GM18858 (cell line): ENCODE results near the gene STEAP1.
"Not testable (repeated sequence)": the region's sequence is repeated elsewhere in the genome, so short reads cannot be mapped to it uniquely, and the experiment has no call there.

Experiments
- ATAC-seq: cut with Tn5 transposase; IDR thresholded peaks from one replicate; pipeline ENCODE4 v1.9.1; 2021; ENCODE audit not compliant: unreplicated experiment

STEAP1 gene

GRCh38 chr7:90173127-90173844, 19.0 kb downstream of the STEAP1 start:
- ATAC-seq, result peak; percentile 92

DNA sequence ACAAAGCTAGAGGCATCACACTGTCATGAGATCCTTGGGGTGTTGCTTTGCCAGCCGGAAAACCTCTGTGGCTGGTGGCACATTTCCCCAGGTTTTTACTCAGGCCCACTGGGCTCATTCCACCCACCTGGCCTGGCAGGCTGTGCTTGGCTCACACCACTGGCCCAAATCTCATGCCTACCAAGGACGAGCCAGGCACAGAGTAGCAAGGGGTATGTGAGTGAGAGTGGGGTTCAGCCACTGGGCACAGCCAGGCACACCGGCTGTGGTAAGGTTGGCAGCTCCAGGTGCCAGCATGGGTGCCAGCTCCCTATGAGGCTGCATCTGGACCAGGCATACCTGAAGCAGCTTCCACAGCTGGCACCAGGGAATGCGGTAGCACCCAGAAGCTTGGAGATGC, 21.4 kb downstream of the STEAP1 start:
- no peak for ATAC-seq

DNA sequence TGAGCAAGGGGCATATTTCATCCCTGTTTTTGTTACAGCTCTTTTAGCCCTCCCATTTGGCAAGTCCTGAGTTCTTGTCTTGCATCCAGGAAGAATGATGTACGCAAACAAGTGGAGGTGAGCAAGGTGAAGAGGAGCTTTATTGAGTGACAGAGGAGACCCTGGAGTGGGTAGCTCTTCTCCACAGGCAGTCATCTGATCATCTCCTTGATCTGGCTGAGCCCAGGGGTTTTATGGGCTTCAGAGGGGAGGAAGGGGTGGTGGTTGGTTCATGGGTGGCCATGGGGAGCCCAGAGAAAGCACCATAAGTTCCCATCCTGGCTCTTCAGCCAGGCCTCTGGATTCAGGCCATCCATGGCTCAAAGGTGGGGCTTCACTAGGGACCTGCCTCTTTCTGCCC, 21.9 kb downstream of the STEAP1 start:
- ATAC-seq, result no peak

DNA sequence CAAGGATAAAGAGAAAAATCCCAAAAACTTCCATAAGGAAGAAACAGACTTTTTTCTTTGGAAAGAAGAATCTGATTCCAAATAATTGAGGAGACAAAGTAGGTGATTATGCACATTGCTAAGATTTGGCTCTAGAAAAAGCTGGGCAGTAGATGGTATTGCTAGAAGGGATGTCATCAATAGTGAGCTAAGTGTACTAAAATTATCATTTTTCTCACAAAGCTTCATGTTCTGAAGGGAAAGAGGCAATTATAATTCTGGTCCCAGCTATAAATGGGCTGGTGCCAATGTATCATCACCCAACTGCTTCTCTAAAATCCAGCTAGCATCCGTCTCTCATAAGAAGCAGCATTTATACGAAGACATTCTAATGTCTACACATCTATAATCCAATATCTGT, 23.9 kb downstream of the STEAP1 start:
- no peak for ATAC-seq

GRCh38 chr7:90178679-90179278, 24.5 kb downstream of the STEAP1 start:
- peak; percentile 96 for ATAC-seq

- ATAC-seq, result no peak
These were observed 25.8 kb downstream of the STEAP1 start for GRCh38 chr7:90180011-90180585.

- no peak for ATAC-seq
These were observed 26.4 kb downstream of the STEAP1 start for GRCh38 chr7:90180649-90181048.

DNA sequence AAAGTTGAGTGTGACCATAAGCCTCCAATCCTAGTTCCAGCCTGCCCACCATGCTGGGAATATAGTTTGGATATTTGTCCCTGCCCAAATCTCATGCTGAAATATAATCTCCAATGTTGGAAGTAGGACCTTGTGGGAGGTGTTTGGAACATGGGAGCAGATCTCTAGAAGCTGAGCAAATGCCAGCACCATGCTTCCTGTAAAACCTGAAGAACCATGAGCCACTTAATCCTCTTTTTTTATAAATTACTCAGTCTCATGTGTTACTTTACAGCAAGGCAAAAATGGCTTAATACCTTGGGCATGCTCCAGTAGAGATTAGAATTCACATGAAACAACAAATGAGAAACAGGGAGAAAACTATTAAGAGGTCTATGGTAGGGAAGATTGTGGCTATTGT, 27.2 kb downstream of the STEAP1 start:
- ATAC-seq, result no peak

DNA sequence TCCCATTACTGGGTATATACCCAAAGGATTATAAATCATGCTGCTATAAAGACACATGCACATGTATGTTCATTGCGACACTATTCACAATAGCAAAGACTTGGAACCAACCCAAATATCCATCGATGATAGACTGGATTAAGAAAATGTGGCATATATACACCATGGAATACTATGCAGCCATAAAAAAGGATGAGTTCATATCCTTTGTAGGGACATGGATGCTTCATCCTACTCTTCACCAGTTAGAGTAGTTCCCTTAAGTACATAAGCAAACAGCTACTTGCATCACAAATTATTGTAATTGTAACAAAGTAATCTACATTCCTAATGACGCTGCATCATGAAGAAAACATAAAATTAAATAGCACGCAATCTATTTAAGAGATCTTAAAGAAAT, 32.0 kb downstream of the STEAP1 start:
- not testable (repeated sequence) for ATAC-seq

- no peak for ATAC-seq
These were observed 33.3 kb downstream of the STEAP1 start for GRCh38 chr7:90187507-90188050.

DNA sequence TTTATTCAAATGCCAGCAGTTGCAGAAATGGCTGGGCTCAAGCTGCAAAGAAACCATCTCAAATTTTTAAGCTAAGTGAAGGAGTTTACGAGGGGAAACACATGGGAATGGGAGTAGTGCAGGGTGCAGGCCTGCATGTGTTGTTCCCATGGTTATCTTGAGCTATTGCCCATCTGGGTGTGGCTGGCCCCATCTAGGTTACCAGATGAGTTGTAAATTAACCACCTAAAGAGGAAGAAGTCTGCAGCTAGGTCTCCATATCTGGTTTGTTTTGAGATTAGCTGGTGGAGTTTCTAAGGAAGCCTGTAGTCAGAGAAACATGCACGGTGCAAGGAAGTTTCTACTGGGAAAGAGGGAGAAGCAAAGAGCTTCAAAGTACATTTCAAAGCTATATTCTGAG, 34.0 kb downstream of the STEAP1 start:
- peak; percentile 84 for ATAC-seq

GRCh38 chr7:90190995-90191394, 36.7 kb downstream of the STEAP1 start:
- no peak for ATAC-seq

DNA sequence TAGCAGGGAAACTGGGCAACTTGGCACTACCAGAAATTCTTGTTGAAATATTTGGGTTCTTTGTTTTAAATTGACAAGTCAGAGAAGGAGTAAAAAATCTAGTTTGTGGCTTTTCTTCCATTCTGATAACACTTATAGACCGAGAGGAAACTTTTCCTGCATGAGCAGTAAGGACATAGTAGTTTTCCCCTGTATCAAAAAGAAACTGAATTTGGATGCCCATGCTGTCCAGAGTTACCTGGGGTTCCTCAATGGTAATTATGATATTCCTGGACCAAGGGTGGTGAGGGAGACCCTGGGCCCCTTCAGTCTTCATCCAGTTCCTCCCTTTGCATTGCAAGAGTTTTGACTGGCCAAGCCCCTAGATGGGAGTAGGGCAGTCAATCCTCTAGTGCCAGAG, 37.4 kb downstream of the STEAP1 start:
- no peak for ATAC-seq

DNA sequence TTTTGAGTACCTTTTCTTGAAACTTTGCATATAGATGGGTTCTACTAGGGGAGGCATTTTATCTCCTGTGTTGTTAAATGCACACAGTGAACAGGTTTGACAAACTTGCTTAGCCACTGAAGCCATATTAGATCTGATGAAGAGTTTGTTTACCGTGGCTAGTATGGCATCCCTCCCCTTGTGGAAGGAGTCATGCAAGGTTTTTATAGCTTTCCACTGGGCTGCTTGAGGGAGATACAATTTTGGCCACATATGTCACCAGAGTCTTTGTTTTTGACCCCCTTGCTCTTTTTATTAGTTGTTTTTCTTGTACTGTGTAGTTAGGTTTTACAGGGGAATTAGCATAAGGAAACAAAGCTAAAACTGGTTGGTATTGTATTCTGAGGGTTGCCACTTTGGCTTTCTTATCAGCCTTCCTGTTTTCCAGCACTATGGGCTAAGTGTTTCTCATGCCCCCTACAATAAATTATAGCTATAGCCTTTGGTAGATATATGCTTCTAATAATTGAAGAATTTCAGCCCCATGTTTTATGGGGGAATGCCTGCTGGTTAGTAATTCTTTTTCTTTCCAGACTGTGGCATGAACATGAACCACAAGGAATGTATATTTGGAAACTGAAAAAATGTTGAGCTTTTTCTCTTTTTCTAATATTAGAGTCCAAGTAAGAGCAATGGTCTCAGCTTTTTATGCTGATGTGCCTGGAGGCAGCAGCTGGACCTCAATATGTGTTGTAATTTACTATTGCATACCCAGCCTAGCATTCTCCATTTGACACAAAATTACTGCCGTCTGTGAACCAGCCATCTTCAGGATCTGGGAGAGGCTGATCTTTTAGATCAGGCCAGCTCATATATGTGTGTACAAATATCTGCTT, 38.8 kb downstream of the STEAP1 start:
- ATAC-seq, result no peak

DNA sequence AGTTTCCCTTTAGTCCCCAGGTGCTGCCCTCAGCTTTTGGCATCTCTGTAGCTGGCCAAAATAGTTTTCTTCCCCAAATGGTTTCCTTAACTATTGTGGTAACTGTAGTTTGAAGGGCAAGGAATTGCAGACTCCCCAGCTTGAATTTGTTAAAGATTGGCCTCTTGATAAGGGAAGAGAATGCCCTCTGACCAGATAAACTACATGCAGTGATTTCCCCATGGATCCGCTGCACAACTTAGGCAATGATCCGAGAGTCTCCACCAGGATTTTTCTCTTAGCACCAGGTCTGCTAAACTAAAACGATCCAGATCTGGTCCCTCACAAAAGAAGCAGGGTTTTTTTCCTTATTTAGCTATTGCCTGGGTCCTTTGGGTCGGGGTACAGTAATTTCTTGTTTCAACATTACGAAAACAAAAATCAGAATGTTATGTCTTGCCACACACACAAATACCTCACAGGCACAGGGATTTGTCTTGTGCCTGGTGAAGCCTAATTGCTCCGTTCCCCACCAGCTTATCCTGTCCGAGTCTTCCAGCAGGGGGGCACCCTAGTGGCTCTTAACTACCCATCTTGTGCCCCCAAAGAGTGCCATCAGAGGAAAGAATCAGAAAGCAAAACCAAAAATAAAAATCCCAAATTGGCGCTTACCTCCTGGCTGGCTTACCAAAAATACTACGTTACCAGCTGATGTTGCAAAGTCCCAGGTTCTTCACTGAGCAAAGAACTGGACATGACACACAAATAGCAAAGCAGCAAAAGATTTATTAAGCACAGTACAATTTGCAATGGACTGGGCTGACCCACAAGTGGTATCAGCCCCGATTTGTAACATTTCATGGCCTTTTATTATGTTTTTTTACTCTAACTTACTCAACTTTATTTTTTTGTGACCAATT, 40.9 kb downstream of the STEAP1 start:
- ATAC-seq, result no peak

- ATAC-seq, result no peak
These were observed 47.4 kb downstream of the STEAP1 start for GRCh38 chr7:90201500-90202195.

DNA sequence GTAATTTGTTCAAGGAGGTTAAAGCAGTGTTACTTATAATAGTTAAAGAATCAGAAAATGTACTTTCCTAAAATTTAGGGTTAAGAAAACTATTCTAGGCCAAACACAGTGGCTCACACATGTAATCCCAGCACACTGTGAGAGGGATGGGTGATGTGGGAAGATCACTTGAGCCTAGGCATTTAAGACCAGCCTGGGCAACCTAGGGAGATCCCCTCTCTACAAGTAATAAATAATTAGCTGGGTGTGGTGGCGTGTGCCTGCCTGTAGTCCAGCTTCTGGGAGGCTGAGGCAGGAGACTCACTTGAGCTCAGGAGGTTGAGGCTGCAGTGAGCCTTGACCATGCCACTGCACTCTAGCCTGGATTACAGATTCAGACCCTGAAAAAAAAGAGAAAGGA, 53.7 kb downstream of the STEAP1 start:
- no peak for ATAC-seq

- no peak for ATAC-seq
These were observed 55.5 kb downstream of the STEAP1 start for GRCh38 chr7:90209776-90210175.

DNA sequence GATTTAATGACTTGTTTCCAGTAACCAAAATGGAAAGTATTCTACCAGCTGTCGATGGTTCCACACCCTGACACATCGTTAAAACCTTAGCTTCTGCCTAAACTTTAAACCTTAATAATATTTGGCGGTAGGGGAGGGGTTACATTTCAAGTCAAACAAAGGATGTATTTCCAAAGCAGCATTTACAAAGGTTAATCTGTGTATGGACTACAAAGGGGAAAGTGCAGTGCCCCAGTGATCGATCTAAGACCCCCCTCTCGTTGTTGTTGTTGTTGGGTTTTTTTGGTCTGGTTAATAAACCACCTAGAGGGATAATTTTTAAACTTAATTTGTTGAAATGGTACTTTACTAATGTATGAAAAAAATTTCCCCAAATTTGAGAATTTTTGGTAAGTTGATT, 56.2 kb downstream of the STEAP1 start:
- no peak for ATAC-seq

- ATAC-seq, result no peak
These were observed 56.7 kb downstream of the STEAP1 start for GRCh38 chr7:90210981-90211380.
